ENCODE data around the gene BMP10. TPM values are rescaled to one million over a fixed set of nuclear protein-coding genes. Genes with fewer than 3 reads are reported as not detected.
A peak's percentile ranks its signal among the peaks of the same experiment; 100 is the strongest.

Gene BMP10
- total and polyA plus RNA-seq, 2 of the 8 experiments (the other 6 are each of a cell fraction or from before 2014, with no cell fraction given): not detected

GRCh38 chr2:68907920-68908253 lies 36.7 kb upstream of the BMP10 start:
- no peaks in the 10 kb centered on the region for H3K36me3 ChIP-seq (ENCODE audit: control insufficient read depth in 2 of 4, insufficient read depth in 4 of 4, low read length in 3 of 4)
- no peak overlapping the region for H3K56ac ChIP-seq (replicated peaks; ENCODE audit: insufficient read length, low read depth, low read length)
- peak overlapping the region; percentile 53; the same call in 1 of the 2 replicates for H2BK12ac ChIP-seq (ENCODE audit: low read depth, low read length)
- no peak overlapping the region for H4K5ac ChIP-seq (ENCODE audit: insufficient read length, low read depth, low read length)
- no peak overlapping the region for H3K4me3 ChIP-seq (ENCODE audit: extremely low read depth in 1 of 4, insufficient read depth in 2 of 4, low read depth in 3 of 4, low read length in 4 of 4)
- H3K9ac ChIP-seq (replicated peaks in 1 of 4; ENCODE audit: extremely low read depth in 1 of 4, low read depth in 3 of 4, low read length in 3 of 4): no peak overlapping the region
- H2BK120ac ChIP-seq (replicated peaks; ENCODE audit: low read depth, low read length): no peak overlapping the region
- peaks cover 0 to 7% (median 4%) of the 10 kb centered on the region in 4 experiments; a peak in 4 of 7 replicates for H3K4me1 ChIP-seq (replicated peaks in 1 of 4; ENCODE audit: control insufficient read depth in 3 of 4, insufficient read depth in 4 of 4, low read length in 3 of 4)
- no peak for FAIRE-seq
- H3K23ac ChIP-seq (ENCODE audit: insufficient read length): no peak overlapping the region
- no peak overlapping the region for H2AFZ ChIP-seq (ENCODE audit: low read length)
- peak overlapping the region; percentile 58; the same call in 1 of the 2 replicates for H2BK5ac ChIP-seq (ENCODE audit: low read depth, low read length)
- H4K8ac ChIP-seq (ENCODE audit: extremely low read depth, insufficient read depth, low read length): no peak overlapping the region
- H4K91ac ChIP-seq (replicated peaks; ENCODE audit: insufficient read length, low read length): no peak overlapping the region
- no peaks in the 10 kb centered on the region for H3K23me2 ChIP-seq (ENCODE audit: low read depth, low read length)
- DNase-seq (ENCODE audit: low read depth in 1 of 2, low spot score in 2 of 2): no peak
- no peak overlapping the region for H3K27ac ChIP-seq (ENCODE audit: low read depth, low read length)
- no peak overlapping the region for H3K4ac ChIP-seq (replicated peaks; ENCODE audit: insufficient read length, low read depth, low read length)
- ChIA-PET POLR2A (ENCODE audit: partially characterized antibody) (interaction anchor here (1.4 to 1.6 kb wide), 2 partner anchors 10 to 441 kb away, joined by 4 to 5 read pairs; partner anchors contain the start of genes APLF and FBXO48), CTCF (ENCODE audit: partially characterized antibody) (interaction anchor here (0.8 to 4.4 kb wide), 19 partner anchors 10 to 446 kb away, joined by 3 to 25 read pairs (median 5); no protein-coding TSS in a partner anchor)
- H3K4me2 ChIP-seq (ENCODE audit: insufficient read depth in 1 of 2, low read depth in 2 of 2, low read length in 2 of 2): no peak overlapping the region
- no peaks in the 10 kb centered on the region for H3K9me3 ChIP-seq (ENCODE audit: insufficient read depth in 2 of 2, low read depth in 1 of 2, low read length in 1 of 2)
- 89% methylated on average over 4 of the region's 4 CpGs; no CpG with 5 or more reads in 1 of the 2 experiments for WGBS, 2 experiments (ENCODE audit: extremely low coverage in 1 of 2, insufficient coverage in 1 of 2, insufficient read length in 1 of 2, insufficient replicate concordance in 2 of 2, low coverage in 1 of 2, low lambda C conversion rate in 2 of 2, missing lambda C conversion rate in 1 of 2)
- no peaks in the 10 kb centered on the region for H3K27me3 ChIP-seq (replicated peaks in 1 of 4; ENCODE audit: control insufficient read depth in 3 of 4, extremely low read depth in 1 of 4, insufficient read depth in 3 of 4, low read length in 3 of 4)
- H2BK20ac ChIP-seq (ENCODE audit: low read length): no peak overlapping the region
- no peak overlapping the region for H3K14ac ChIP-seq (ENCODE audit: insufficient read length)
- H2AK5ac ChIP-seq (ENCODE audit: low read depth, low read length): peak overlapping the region; percentile 20; the same call in 1 of the 2 replicates
- no peaks in the 10 kb centered on the region for H4K20me1 ChIP-seq (replicated peaks in 1 of 2; ENCODE audit: control insufficient read depth in 1 of 2, insufficient read depth in 2 of 2, low read length in 2 of 2)
- H3K79me1 ChIP-seq (ENCODE audit: low read depth, low read length): no peaks in the 10 kb centered on the region
- no peak overlapping the region for H3K18ac ChIP-seq (ENCODE audit: extremely low read depth, low read length)
- no peaks in the 10 kb centered on the region for H3K79me2 ChIP-seq (ENCODE audit: control insufficient read depth in 1 of 2, insufficient read depth in 2 of 2, low read length in 2 of 2)
- TF ChIP-seq USF2 (IDR thresholded peaks at IDR 0.05; ENCODE audit: low read length): no peak
- TF ChIP-seq HDAC2 (IDR thresholded peaks at IDR 0.05; ENCODE audit: borderline replicate concordance in 1 of 2, low read depth in 2 of 2, low read length in 2 of 2): no peak
- TF ChIP-seq RNF2 (IDR thresholded peaks at IDR 0.05; ENCODE audit: borderline replicate concordance, low read depth, low read length, missing control alignments, poor library complexity, severe bottlenecking): no peak
- TF ChIP-seq SAP30 (IDR thresholded peaks at IDR 0.05; ENCODE audit: insufficient read depth, insufficient replicate concordance, low read length): no peak
- TF ChIP-seq TEAD4 (IDR thresholded peaks at IDR 0.05; ENCODE audit: low read depth, low read length): no peak
- no peak for TF ChIP-seq FOSL1 (IDR thresholded peaks at IDR 0.05; ENCODE audit: insufficient read depth, low read depth, low read length)
- no peak for TF ChIP-seq BACH1 (IDR thresholded peaks at IDR 0.05; ENCODE audit: low read length)
- no peak overlapping the region for H2BK15ac ChIP-seq (ENCODE audit: low read length)
